ENCODE data around the gene GMEB2.

Gene GMEB2

GRCh38 chr20:63540417-63541186 lies 86.3 kb downstream of the GMEB2 start:
- no peak for TF ChIP-seq CTCF (IDR thresholded peaks at IDR 0.05; ENCODE audit: insufficient read depth, low read length, poor library complexity, severe bottlenecking)
- Histone ChIP-seq H3K36me3 (ENCODE audit: control insufficient read depth, insufficient read depth, low read length) (no peaks in the 10 kb centered on the region), H3K4me3 (replicated peaks; ENCODE audit: low read depth, low read length) (no peak overlapping the region), H3K27me3 (replicated peaks; ENCODE audit: control insufficient read depth, insufficient read depth, low read length) (no peaks in the 10 kb centered on the region)
- DNase-seq (ENCODE audit: extremely low read depth, insufficient read length): no peak

DNA sequence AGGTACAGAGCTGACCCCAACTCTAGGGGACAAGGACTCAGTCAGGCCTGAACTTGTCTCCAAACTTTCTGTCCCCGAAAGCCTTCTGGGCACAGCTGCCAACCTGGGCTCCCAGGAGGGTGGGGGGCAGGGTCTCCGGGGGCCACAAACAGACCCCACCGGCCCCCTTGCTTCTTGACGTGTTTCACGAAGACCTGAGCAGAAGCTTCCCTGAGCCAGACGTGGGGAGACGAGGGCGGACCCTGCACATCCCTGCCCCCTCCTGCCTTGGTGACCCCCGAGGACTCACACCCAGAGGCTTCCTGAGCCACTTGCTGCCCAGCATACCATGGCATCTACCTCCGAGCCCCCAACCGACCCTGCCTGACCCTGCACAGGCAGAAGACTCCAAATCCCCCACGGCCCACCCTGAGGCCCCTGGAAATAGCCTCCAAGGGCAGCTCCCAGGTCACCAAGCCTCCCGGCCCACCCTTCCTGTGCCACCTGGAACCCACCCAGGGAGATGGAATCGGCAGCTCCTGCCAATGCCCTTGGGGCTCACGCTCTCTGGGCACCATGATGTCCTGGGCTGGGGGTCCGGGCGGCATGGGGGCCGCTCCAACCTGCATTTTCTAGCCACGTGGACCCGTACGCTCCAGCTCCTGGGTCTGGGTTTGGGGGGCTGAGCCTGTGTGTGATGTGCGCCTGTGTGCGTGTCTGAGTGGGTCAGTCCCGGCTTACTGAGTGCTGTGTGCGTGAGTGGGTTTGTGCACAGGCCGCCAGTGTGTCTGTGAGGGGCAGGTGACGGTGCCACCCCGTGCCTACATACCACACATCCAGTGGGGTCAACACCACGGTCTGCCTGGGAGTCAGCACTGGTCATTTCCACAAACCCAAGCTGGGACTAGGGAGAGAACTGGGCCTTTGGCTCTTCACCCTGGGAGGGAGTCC lies 87.2 kb downstream of the GMEB2 start:
- no peak for TF ChIP-seq CTCF (IDR thresholded peaks at IDR 0.05; ENCODE audit: insufficient read depth, low read length, poor library complexity, severe bottlenecking)
- Histone ChIP-seq H3K27me3 (replicated peaks; ENCODE audit: control insufficient read depth, insufficient read depth, low read length) (no peaks in the 10 kb centered on the region), H3K36me3 (ENCODE audit: control insufficient read depth, insufficient read depth, low read length) (no peaks in the 10 kb centered on the region), H3K4me3 (replicated peaks; ENCODE audit: low read depth, low read length) (no peak overlapping the region)
- no peak for DNase-seq (ENCODE audit: extremely low read depth, insufficient read length)

DNA sequence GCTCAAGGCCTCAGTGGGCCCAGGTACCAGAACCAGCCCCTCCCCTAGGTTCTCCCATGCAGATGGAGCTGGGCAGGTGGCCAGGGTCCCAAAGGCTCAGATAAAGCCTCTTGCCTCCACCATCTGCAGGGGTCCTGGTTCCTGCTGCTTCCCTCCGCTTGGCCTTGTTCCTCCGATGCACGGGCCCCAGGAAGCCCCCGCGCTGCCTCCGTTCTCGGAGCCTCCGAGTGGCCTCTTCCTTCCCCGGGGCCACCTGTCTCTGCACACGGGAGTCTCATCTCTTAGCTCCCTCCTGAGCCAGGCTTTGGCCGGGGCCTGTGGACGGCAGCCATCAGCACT lies 87.8 kb downstream of the GMEB2 start:
- DNase-seq (ENCODE audit: extremely low read depth, insufficient read length): no peak
- Histone ChIP-seq H3K36me3 (ENCODE audit: control insufficient read depth, insufficient read depth, low read length) (no peaks in the 10 kb centered on the region), H3K4me3 (replicated peaks; ENCODE audit: low read depth, low read length) (no peak overlapping the region), H3K27me3 (replicated peaks; ENCODE audit: control insufficient read depth, insufficient read depth, low read length) (no peaks in the 10 kb centered on the region)
- TF ChIP-seq CTCF (IDR thresholded peaks at IDR 0.05; ENCODE audit: insufficient read depth, low read length, poor library complexity, severe bottlenecking): no peak

- TF ChIP-seq CTCF (IDR thresholded peaks at IDR 0.05; ENCODE audit: insufficient read depth, low read length, poor library complexity, severe bottlenecking): no peak
- no peaks in the 10 kb centered on the region for H3K36me3 ChIP-seq (ENCODE audit: control insufficient read depth, insufficient read depth, low read length)
- no peaks in the 10 kb centered on the region for H3K27me3 ChIP-seq (replicated peaks; ENCODE audit: control insufficient read depth, insufficient read depth, low read length)
- DNase-seq (ENCODE audit: extremely low read depth, insufficient read length): no peak
- peak overlapping the region; percentile 44 for H3K4me3 ChIP-seq (replicated peaks; ENCODE audit: low read depth, low read length)
These were observed 88.5 kb downstream of the GMEB2 start for GRCh38 chr20:63538204-63539091.
